Loucy (cell line): ENCODE data around the gene ZDHHC16.

Experiments
- EZH2phosphoT487 ChIP-seq: fragments of 200-600 bp; IDR thresholded peaks from 2 replicates; pipeline ENCODE4 v1.6.1; 2018; ENCODE audit warnings: antibody characterized with exemption, mild to moderate bottlenecking, moderate library complexity, borderline replicate concordance
- TF ChIP-seq, protein P1 (sequence below): fragments of 200-600 bp; sonication (generic); conservative IDR thresholded peaks from 2 replicates; pipeline ENCODE4 v1.5.1; 2014; ENCODE audit warnings: mild to moderate bottlenecking, antibody characterized with exemption, low read length

DNA sequence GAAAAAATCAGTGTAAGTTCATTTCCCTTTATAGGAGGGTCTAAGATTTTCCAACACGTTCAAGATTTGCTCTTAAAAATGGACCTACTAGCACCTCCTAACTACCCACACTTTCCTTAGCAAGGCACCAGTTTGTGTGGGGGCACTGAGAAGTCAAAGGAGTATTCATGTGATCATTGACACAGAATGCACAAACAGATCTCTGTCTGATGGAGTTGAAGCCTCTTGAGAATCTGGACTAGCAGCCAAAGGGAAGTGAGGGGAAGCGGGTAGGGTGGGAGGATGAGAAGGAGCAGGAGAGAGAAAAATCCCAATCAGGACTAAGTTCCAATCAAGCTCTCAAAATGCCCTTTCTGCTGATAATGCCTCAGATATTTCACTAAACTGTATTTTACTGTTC is 48.2 kb downstream of the ZDHHC16 start:
- TF ChIP-seq EZH2phosphoT487, result no peak
- TF ChIP-seq, protein P1, sequence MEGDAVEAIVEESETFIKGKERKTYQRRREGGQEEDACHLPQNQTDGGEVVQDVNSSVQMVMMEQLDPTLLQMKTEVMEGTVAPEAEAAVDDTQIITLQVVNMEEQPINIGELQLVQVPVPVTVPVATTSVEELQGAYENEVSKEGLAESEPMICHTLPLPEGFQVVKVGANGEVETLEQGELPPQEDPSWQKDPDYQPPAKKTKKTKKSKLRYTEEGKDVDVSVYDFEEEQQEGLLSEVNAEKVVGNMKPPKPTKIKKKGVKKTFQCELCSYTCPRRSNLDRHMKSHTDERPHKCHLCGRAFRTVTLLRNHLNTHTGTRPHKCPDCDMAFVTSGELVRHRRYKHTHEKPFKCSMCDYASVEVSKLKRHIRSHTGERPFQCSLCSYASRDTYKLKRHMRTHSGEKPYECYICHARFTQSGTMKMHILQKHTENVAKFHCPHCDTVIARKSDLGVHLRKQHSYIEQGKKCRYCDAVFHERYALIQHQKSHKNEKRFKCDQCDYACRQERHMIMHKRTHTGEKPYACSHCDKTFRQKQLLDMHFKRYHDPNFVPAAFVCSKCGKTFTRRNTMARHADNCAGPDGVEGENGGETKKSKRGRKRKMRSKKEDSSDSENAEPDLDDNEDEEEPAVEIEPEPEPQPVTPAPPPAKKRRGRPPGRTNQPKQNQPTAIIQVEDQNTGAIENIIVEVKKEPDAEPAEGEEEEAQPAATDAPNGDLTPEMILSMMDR, result no peak
